Measurements from ENCODE around the gene DUS2. TPM values are rescaled to one million over a fixed set of nuclear protein-coding genes. Genes with fewer than 3 reads are reported as not detected.
"Not testable (repeated sequence)": the region's sequence is repeated elsewhere in the genome, so short reads cannot be mapped to it uniquely, and the experiment has no call there.

The DUS2 gene
- total and polyA plus RNA-seq, 4 donors, result 6.9 to 10.7 (median 7.9) TPM

GRCh38 chr16:67996666-67997065 is 26.4 kb upstream of the DUS2 start:
- no peak for DNase-seq (ENCODE audit: low spot score)
- Histone ChIP-seq H3K27me3 (ENCODE audit: control insufficient read depth in 4 of 4, insufficient read depth in 4 of 4, low read length in 3 of 4) (no peaks in the 10 kb centered on the region), H3K27ac (ENCODE audit: low read depth in 1 of 2, low read length in 2 of 2) (no peak overlapping the region), H3K36me3 (ENCODE audit: control insufficient read depth in 4 of 4, insufficient read depth in 3 of 4, low read depth in 1 of 4, low read length in 3 of 4) (no peaks in the 10 kb centered on the region), H3K9me3 (ENCODE audit: control insufficient read depth in 4 of 4, low read length in 3 of 4) (no peaks in the 10 kb centered on the region), H3K4me1 (ENCODE audit: control insufficient read depth in 4 of 4, insufficient read depth in 4 of 4, low read length in 3 of 4) (peaks cover 4 to 17% (median 7%) of the 10 kb centered on the region in 4 donors), H3K9ac (ENCODE audit: low read depth in 1 of 2, low read length in 2 of 2) (no peak overlapping the region), H3K4me3 (ENCODE audit: low read depth in 1 of 3, low read length in 3 of 3) (no peak overlapping the region)
- 88% methylated on average over 5 of the region's 5 CpGs for WGBS
- TF ChIP-seq ATF3 (IDR thresholded peaks at IDR 0.05), result no peak
- TF ChIP-seq RAD21 (IDR thresholded peaks at IDR 0.05), result no peak
- no peak for TF ChIP-seq GABPA (IDR thresholded peaks at IDR 0.05 in 1 of 2, conservative IDR thresholded peaks at IDR 0.05 in 1 of 2)
- no peak for TF ChIP-seq FOXA1 (IDR thresholded peaks at IDR 0.05)
- TF ChIP-seq, protein P1, sequence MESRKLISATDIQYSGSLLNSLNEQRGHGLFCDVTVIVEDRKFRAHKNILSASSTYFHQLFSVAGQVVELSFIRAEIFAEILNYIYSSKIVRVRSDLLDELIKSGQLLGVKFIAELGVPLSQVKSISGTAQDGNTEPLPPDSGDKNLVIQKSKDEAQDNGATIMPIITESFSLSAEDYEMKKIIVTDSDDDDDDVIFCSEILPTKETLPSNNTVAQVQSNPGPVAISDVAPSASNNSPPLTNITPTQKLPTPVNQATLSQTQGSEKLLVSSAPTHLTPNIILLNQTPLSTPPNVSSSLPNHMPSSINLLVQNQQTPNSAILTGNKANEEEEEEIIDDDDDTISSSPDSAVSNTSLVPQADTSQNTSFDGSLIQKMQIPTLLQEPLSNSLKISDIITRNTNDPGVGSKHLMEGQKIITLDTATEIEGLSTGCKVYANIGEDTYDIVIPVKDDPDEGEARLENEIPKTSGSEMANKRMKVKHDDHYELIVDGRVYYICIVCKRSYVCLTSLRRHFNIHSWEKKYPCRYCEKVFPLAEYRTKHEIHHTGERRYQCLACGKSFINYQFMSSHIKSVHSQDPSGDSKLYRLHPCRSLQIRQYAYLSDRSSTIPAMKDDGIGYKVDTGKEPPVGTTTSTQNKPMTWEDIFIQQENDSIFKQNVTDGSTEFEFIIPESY (IDR thresholded peaks at IDR 0.05), result no peak
- TF ChIP-seq YY1 (IDR thresholded peaks at IDR 0.05), result no peak
- TF ChIP-seq HNF4A (conservative IDR thresholded peaks at IDR 0.05), result no peak
- no peak for TF ChIP-seq TAF1 (conservative IDR thresholded peaks at IDR 0.05)
- no peak for TF ChIP-seq HNF4G (IDR thresholded peaks at IDR 0.05)
- TF ChIP-seq RXRA (IDR thresholded peaks at IDR 0.05), result no peak
- TF ChIP-seq CTCF (IDR thresholded peaks at IDR 0.05; ENCODE audit: low read depth, low read length, missing input control), result no peak
- TF ChIP-seq EGR1 (IDR thresholded peaks at IDR 0.05; ENCODE audit: low read depth in 2 of 2), result no peak
- TF ChIP-seq MAX (IDR thresholded peaks at IDR 0.05), result no peak
- no peak for TF ChIP-seq FOXA2 (IDR thresholded peaks at IDR 0.05)
- no peak for TF ChIP-seq JUND (IDR thresholded peaks at IDR 0.05)
- no peak for TF ChIP-seq SP1 (IDR thresholded peaks at IDR 0.05)
- TF ChIP-seq, protein P2, sequence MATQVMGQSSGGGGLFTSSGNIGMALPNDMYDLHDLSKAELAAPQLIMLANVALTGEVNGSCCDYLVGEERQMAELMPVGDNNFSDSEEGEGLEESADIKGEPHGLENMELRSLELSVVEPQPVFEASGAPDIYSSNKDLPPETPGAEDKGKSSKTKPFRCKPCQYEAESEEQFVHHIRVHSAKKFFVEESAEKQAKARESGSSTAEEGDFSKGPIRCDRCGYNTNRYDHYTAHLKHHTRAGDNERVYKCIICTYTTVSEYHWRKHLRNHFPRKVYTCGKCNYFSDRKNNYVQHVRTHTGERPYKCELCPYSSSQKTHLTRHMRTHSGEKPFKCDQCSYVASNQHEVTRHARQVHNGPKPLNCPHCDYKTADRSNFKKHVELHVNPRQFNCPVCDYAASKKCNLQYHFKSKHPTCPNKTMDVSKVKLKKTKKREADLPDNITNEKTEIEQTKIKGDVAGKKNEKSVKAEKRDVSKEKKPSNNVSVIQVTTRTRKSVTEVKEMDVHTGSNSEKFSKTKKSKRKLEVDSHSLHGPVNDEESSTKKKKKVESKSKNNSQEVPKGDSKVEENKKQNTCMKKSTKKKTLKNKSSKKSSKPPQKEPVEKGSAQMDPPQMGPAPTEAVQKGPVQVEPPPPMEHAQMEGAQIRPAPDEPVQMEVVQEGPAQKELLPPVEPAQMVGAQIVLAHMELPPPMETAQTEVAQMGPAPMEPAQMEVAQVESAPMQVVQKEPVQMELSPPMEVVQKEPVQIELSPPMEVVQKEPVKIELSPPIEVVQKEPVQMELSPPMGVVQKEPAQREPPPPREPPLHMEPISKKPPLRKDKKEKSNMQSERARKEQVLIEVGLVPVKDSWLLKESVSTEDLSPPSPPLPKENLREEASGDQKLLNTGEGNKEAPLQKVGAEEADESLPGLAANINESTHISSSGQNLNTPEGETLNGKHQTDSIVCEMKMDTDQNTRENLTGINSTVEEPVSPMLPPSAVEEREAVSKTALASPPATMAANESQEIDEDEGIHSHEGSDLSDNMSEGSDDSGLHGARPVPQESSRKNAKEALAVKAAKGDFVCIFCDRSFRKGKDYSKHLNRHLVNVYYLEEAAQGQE (IDR thresholded peaks at IDR 0.05), result no peak
- no peak for TF ChIP-seq NR2F2 (IDR thresholded peaks at IDR 0.05)

DNA sequence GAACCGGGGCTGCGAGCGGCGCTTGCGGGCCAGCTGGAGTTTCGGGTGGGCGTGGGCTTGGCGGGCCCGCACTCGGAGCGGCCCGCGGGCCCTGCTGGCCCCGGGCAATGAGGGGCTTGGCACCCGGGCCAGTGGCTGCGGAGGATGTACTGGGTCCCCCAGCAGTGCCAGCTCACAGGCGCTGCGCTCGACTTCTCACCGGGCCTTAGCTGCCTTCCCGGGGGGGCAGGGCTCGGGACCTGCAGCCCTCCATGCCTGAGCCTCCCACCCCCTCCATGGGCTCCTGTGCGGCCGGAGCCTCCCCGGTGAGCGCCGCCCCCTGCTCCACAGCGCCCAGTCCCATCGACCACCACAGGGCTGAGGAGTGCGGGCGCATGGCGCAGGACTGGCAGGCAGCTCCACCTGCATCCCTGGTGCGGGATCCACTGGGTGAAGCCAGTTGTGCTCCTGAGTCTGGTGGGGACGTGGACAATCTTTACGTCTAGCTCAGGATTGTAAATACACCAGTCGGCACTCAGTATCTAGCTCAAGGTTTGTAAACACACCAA is 24.8 kb upstream of the DUS2 start:
- H3K9me3 ChIP-seq (ENCODE audit: control insufficient read depth in 4 of 4, low read length in 3 of 4); H3K36me3 ChIP-seq (ENCODE audit: control insufficient read depth in 4 of 4, insufficient read depth in 3 of 4, low read depth in 1 of 4, low read length in 3 of 4); H3K9ac ChIP-seq (ENCODE audit: low read depth in 1 of 2, low read length in 2 of 2); H3K27me3 ChIP-seq (ENCODE audit: control insufficient read depth in 4 of 4, insufficient read depth in 4 of 4, low read length in 3 of 4); DNase-seq (ENCODE audit: low spot score); H3K27ac ChIP-seq (ENCODE audit: low read depth in 1 of 2, low read length in 2 of 2); H3K4me3 ChIP-seq (ENCODE audit: low read depth in 1 of 3, low read length in 3 of 3): not testable (repeated sequence)
- H3K4me1 ChIP-seq (ENCODE audit: control insufficient read depth in 4 of 4, insufficient read depth in 4 of 4, low read length in 3 of 4), result peaks cover 3 to 11% (median 4%) of the 10 kb centered on the region in 4 donors
- WGBS, result 95% methylated on average over 36 of the region's 36 CpGs

DNA sequence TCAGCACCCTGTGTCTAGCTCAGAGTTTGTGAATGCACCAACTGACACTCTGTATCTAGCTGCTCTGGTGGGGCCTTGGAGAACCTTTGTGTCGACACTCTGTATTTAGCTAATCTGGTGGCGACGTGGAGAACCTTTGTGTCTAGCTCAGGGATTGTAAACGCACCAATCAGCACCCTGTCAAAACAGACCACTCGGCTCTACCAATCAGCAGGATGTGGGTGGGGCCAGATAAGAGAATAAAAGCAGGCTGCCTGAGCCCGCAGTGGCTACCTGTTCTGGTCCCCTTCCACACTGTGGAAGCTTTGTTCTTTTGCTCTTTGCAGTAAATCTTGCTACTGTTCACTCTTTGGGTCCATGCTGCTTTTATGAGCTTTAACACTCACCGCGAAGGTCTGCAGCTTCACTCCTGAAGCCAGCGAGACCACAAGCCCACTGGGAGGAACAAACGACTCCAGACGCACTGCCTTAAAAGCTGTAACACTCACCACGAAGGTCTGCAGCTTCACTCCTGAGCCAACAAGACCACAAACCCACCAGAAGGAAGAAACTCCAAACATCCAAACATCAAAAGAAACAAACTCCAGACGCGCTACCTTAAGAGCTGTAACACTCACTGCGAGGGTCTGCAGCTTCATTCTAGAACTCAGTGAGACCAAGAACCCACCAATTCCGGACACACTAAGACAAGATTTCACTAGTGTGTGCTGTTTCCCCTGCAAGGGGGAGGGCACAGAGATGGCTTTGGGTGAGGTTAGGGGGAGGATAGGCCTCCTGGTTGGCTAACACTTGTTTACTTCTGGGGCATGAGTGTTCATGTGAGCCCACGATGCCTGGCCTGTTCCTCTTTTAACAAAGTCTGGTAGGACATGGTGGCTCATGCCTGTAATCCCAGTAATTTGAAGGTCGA is 24.1 kb upstream of the DUS2 start, which contains the start of gene DPEP2:
Gene DPEP2 (minus strand): TSS at position 706 of the 910 bp plus-strand sequence. CDS start 6,272 bp downstream, outside the sequence.
- H3K27me3 ChIP-seq (ENCODE audit: control insufficient read depth in 4 of 4, insufficient read depth in 4 of 4, low read length in 3 of 4); H3K9ac ChIP-seq (ENCODE audit: low read depth in 1 of 2, low read length in 2 of 2); H3K9me3 ChIP-seq (ENCODE audit: control insufficient read depth in 4 of 4, low read length in 3 of 4); H3K36me3 ChIP-seq (ENCODE audit: control insufficient read depth in 4 of 4, insufficient read depth in 3 of 4, low read depth in 1 of 4, low read length in 3 of 4); DNase-seq (ENCODE audit: low spot score); H3K4me1 ChIP-seq (ENCODE audit: control insufficient read depth in 4 of 4, insufficient read depth in 4 of 4, low read length in 3 of 4); H3K4me3 ChIP-seq (ENCODE audit: low read depth in 1 of 3, low read length in 3 of 3): not testable (repeated sequence)
- 75% methylated on average over 18 of the region's 18 CpGs for WGBS
- H3K27ac ChIP-seq (ENCODE audit: low read depth in 1 of 2, low read length in 2 of 2), result peak within 1 kb of the TSS; percentile 48 to 61
